ENCODE measurements around the gene DMXL1.
"Not testable (repeated sequence)": the region's sequence is repeated elsewhere in the genome, so short reads cannot be mapped to it uniquely, and the experiment has no call there.

DMXL1 gene

DNA sequence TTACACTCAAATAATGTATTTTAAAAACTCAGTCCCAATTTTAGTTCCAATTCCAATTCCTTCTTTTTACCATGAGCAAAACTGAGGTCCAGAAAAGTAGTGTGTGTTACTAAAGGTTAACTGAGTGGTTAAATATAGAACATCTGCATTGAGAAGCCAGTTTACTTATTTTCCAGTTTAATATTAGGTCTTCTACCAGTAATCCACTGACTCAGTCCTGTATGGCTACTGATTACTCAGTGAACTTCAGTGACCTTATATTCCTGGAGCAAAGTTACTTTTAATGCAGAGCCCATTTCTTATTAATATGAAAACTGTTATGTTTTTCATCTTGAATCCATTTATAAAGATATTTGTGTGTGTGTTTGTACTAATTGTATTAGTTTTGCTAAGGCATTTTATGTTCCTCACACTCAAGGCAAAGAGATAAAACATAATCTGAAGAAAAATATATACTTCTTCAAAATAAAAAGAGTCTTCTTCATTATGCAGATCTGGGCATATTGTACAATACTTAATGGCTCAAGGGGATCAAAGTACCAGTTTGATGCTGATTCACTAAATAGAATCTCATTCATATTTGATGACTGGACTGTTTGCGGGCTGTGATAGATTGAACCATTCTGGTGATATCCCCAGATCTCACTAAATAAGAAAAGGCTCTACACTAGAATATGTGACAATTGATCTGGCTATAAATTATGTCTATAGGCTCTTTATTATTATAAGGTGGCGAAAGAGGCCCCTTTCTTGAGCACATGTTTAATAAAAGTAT is 60.8 kb downstream of the DMXL1 start:
- DNase-seq (ENCODE audit: low read depth in 2 of 2): no peak

DNA sequence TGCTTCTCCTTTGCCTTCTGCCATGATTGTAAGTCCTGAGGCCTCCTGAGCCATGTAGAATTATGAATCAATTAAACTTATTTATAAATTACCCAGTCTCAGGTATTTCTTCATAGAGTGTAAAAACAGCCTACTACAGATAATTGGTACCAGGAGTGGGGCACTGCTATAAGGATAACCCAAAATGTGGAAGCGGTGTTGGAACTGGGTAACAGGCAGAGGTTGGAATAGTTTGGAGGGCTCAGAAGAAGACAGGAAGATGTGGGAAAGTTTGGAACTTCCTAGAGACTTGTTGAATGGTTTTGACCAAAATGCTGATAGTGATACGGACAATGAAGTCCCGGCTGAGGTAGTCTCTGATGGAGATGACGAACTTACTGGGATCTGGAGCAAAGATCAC is 64.9 kb downstream of the DMXL1 start:
- not testable (repeated sequence) for DNase-seq (ENCODE audit: low read depth in 2 of 2)

DNA sequence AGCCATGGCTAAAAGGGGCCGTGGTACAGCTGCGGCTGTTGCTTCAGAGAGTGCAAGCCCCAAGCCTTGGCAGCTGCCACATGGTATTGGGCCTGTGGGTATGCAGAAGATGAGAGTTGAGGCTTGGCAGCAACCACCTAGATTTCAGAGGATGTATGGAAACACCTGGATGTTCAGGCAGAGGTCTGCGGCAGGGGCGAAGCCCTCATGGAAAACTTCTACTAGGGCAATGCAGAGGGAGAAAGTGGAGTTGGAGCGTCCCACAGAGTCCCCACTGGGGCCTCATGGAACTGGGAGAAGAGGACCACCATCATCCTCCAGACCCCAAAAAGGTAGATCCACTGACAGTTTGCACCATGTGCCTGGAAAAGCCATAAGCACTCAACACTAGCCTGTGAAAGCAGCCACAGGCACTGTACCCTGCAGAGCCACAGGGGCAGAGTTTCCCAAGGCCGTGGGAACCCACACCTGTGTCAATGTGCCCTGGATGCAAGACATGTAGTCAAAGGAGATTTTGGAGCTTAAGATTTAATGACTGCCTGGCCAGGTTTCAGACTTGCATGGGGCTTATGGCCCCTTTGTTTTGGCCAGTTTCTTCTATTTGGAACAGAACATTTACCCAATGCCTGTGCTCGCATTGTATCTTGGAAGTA is 65.9 kb downstream of the DMXL1 start:
- DNase-seq (ENCODE audit: low read depth in 2 of 2): no peak

DNA sequence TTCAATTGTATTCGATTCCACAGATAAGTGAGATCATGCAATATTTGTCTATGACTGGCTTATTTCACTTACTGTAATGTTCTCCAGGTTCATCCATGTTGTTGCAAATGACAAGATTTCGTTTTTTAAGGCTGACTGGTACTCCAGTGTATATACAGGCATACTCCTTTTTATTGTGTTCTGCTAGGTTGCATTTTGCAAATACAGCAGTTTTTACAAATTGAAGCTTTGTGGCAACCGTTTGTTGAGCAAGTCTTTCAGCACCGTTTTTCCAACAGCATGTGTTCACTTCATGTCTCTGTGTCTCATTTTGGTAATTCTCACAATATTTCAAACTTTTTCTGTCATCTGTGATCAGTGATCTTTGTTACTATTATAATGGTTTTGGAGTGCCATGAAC is 82.7 kb downstream of the DMXL1 start:
- DNase-seq (ENCODE audit: low read depth in 2 of 2): no peak

DNA sequence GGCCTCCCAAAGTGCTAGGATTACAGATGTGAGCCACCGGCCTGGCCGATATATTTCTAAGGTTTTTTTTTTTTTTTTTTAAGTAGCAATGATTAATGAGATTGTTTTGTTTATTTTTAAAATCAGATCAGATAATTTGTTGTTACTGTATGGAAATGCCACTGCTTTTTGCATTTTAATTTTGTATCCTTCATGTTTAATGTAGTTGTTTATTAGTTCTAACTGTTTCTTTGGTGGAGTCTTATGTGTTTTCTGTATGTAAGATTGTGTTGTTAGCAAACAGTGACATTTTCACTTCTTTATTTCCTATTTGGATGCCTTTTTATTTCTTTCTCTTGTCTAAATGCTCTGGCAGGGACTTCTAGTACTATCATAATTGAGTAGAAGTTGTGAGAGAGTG is 87.3 kb downstream of the DMXL1 start:
- DNase-seq (ENCODE audit: low read depth in 2 of 2): no peak

DNA sequence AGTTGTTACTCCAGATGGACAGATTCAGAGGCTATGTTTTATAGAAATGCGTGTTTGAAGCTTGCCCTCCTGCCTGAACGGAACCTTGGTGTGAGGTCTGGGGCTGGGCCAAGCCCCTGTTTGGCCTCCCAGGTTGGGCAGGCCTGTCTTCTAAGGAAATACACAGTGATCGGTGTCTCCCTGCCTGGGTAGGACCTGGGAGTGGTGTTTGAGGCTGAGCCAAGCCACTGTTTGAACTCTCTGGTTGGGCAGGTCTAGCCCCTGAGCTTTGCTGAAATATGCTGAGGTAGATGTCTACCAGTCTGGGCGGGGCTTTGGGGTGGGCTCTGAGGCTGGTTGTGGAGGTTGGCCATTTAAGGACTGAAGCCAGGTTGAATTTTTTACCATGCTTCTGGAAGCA is 90.5 kb downstream of the DMXL1 start:
- DNase-seq (ENCODE audit: low read depth in 2 of 2): no peak

DNA sequence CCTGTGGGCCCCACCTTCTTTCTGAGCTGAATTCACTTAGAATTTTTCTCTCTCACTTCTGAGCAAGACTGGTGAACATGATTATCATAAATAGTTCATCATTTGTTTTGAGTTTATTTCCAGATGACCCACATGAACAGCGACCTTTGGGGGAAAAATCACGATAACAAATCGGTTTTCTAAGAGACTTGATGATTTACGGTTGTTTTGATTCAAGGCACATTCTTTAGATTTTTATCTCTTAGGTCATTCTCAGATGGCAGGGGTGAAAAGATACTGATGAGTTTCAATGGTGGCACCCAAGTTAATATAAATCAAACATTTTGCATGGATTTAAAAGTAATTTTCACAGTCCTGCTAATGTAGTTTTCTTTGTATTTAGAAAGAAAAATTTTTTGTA is 95.1 kb downstream of the DMXL1 start:
- no peak for DNase-seq (ENCODE audit: low read depth in 2 of 2)

DNA sequence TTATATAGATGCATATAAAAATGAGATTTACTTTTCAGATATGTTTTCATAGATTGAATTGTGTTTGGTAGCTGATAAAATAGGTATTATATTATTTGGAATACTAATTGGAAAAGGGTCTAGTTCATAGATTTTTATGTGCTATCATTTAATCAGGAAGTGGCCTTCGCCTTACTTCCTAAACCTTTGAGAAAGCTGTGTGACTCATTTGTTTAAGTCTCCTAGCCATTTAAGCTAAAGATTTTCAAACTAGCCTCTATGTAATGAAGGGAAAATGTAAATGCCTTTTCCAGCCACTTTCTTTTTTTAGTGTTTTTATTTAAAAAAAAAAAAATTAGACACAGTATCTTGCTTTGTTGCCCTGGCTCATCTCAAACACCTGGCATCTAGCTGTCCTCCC is 97.5 kb downstream of the DMXL1 start:
- DNase-seq (ENCODE audit: low read depth in 2 of 2): no peak

DNA sequence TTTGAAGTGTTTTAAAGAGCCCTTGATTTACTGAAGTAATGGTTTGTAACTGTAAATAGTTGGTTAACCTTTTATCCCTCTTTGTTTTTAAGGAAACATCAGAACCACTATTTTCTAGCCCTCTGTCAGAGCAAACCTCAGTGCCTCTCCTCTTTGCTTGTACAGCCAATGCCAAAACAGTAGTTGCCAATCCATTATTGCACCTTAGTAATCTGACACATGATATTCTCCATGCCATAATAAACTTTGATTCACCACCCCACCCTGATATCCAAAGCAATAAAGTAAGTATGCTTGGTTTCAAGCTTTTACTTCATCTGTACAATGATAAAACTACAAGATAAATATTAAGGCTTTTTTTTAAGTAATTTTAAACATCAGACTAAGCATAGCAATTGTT is 100.8 kb downstream of the DMXL1 start:
- no peak for DNase-seq (ENCODE audit: low read depth in 2 of 2)

DNA sequence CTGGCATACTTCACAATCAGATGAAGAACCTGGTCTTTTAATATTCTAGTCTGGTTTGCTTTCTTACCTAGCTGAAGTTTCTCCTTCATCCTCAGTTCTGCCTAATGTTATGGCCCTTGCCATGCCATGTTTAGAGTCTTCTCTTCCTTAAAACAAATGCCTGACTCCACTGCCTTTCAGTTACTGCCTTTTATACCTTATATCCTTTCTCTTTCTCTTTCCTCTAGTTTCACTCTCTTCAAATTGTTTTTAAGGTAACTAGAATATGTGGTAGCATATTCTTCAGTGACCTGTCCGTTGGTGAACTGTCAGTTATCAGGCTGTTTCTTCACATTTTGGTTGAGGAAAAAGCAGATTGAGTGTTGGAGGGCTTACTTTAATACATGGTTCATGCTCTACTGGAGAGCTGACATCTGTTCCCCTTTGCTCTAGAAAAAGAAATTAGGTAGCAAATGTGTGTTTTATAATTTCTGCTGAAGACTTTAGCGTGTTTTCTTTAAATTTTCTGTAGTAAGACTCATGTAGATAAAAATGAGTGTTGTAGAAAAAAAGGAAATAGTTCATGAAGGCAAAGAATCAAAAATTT is 103.8 kb downstream of the DMXL1 start:
- DNase-seq (ENCODE audit: low read depth in 2 of 2): no peak

DNA sequence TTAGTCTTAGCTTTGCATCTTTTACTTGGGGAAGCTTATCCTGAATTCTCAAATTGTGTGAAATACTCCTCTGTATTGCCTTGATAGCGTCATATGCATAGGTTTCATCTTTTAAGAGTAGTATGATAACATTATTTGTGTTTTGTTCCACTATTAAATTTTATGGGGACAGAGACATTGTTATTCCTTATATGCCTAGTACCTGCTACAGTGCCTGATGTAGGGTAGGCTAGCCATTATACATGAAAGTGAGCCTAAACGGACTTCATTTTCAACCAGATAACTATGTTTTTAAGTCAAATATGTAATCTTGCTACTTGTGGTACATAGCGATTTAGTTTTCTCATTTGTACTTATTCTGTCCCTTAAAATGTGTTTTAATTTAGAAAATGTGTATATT is 105.9 kb downstream of the DMXL1 start:
- no peak for DNase-seq (ENCODE audit: low read depth in 2 of 2)

DNA sequence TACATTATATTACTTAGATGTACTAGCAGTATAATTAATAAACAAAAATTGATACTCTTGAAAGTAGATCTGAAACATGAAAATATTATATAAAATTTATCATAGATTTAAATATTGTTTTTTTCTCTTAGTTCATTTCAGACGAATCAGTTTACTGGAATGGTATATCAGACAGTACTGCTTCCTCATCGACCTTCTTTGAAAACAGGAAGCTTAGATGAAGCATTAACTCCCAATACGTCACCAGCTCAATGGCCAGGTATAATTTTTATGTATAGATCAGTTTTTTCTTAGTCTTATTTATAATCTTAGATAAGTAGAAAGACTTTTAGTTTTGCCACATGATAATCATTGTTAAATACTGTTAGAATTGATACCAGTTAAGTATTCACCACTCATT is 106.3 kb downstream of the DMXL1 start:
- no peak for DNase-seq (ENCODE audit: low read depth in 2 of 2)

DNA sequence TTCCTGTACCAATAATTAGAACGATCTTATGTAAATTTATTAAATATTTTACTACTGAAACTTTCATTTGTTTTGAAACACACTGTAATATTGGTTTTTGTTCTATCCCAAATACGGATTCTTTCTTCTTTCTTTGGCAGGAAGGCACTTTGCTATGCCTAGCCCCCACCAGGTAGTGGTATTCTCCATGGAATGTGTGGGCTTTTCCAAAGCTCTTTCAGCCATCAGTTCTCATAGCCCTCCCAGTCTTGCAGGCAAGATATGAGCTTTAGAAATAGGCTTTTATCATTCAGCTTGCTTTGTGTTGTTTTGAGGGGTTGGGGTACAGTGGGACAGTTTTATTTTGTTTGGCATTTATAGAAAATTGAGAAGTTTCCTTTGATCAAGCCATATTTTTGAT is 107.5 kb downstream of the DMXL1 start:
- DNase-seq (ENCODE audit: low read depth in 2 of 2): no peak

DNA sequence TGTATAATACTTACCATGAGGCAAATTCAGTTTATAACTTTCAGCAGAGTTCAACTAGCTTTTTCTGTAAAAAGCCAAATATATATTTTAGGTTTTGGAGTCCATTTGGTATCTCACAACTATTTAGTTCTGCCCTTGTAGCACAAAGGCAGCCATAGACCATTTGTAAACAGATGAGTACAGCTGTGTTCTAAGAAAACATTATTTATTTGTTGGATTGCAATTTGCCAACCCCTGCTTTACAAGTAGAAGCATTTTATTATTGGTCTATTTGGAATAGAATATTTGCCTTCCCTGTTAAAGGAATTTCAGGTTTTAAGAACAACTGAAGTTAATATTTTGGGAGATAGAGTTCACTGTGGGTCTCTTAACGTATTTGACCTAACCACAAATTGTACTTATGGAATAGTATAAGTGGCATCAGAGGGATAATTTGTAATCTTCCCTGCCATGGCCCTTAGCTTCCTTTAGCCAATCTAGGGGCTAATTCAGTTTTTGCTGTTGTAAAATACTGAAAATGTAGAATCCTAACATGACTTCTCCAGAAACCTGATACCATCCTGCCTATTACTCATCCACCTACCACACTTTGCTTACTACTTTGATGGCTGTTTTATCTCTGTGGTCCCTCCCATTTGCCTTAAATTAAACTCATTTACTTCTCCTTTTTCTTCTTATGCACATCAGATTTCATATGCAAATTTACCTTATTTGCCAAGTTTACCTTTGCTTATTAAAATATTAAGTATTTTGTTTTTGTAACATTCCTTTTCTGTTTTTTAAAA is 109.2 kb downstream of the DMXL1 start:
- DNase-seq (ENCODE audit: low read depth in 2 of 2): no peak

DNA sequence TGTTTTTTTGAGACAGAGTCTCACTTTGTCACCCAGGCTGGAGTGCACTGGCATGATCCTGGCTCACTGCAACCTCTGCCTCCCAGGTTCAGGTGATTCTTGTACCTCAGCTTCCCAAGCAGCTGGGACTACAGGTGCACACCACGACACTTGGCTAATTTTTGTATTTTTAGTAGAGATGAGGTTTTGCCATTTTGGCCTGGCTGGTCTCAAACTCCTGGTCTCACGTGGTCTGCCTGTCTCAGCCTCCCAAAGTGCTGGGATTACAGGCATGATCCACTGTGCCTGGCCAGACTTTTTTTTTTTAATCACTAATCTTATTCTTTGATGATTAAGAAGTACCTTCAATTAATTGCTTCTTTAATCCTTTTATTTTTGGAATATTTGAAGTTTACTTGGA is 114.6 kb downstream of the DMXL1 start:
- DNase-seq (ENCODE audit: low read depth in 2 of 2): not testable (repeated sequence)

DNA sequence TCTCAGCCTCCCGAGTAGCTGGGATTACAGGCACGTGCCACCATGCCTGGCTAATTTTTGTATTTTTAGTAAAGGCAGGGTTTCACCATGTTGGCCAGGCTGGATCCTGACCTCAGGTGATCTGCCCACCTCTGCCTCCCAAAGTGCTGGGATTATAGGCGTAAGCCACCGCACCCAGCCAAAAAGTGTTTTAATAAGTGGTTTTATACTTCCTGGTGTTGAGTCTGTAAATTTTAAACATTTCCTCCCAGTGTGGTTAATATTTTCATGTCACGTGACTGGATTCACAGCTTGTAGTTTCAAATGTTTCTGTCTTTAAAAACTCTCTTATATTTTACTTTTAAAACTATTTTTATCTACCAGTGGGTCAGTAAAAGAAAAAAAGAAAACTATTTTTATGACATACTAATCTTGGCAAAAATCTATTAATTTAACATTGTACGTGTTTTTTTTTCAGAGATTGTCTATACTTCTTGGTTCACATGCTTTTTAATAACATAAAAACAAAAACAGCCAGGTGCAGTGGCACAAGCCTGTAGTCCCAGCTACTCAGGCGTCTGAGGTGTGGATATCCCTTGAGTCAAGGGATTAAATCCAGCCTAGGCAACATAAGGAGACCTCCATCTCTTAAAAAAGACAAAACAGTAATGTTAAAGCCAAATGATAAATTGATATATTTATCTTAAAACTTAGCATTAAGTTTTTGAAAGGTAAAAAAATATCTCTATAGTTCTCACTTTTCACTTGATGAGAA is 117.1 kb downstream of the DMXL1 start:
- DNase-seq (ENCODE audit: low read depth in 2 of 2): no peak

DNA sequence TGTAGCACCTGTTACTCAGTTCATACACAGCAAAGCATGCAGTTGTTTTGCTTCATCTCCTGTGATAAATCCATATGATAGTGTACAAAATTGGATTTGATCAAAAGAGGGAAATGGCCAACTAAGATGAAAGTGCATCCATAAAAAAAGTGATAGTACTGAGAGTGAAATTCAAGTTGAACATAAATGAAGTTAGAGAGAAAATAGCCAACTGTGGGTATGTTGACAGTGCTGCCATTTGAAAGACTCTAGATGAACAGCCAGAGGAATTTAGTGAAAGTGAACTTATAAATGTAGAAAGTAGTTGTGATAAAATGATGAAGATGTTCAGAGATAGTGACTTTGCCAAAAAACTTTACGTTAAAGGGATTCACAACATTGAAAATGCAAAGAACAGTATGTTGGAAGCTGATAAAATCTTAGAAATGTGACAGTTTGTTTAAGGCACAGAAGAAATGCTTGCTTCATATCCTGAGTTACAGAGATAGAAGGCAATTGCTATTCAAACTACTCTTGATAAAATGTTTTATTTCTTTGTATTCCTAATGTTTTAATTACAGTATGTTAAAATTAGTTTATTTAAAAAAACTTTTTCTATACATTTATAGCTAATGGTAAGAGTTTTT is 119.7 kb downstream of the DMXL1 start:
- no peak for DNase-seq (ENCODE audit: low read depth in 2 of 2)

DNA sequence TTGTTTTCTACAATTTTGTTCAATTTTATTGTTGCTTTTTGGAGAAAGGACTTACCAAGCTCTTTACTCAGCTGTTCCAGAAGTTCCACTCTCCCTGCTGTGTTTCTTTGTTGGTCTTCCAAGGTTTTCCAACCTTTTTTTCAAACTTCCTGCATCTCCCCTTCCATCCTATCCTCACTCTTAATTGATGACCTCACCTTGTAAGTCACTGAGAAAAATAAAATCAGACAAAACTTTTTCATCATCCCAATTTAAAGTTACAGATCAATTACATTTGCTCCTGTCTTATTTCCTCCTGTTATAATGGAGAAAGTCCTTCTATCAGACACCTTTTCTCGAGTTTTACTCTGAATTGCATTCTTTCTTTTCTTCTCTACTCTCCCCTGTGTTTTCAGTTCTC is 121.1 kb downstream of the DMXL1 start:
- no peak for DNase-seq (ENCODE audit: low read depth in 2 of 2)

DNA sequence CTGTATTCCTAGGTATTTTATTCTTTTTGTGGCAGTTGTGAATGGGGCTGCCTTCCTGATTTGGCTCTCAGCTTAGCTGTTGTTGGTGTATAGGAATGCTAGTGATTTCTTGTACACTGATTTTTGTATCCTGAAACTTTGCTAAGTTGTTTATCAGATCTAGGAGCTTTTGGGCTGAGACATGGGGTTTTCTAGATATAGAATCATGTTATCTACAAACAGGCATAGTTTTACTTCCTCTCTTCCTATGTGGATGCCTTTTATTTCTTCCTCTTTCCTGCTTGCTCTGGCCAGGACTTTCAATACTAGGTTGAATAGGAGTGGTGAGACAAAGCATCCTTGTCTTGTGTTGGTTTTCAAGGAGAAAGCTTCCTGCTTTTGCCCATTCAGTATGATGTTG is 129.9 kb downstream of the DMXL1 start:
- DNase-seq (ENCODE audit: low read depth in 2 of 2): no peak

DNA sequence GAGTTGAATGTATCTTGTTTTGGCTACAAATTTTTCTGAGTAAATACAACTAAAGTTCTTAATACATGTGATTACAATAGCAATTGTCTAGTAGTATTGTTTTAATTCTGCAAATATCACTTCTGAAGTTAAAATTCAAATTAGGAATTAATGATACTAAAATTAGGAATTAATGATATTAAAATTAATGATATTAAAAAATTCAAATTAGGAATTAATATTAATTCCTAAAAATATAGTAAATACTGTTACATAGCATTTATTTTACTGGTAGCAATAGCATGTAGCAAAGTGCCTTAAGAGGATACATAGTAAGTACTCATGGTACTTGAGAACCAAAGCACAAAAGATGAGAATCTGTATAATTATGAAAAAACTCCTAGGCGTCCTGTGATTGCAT is 136.2 kb downstream of the DMXL1 start:
- no peak for DNase-seq (ENCODE audit: low read depth in 2 of 2)

DNA sequence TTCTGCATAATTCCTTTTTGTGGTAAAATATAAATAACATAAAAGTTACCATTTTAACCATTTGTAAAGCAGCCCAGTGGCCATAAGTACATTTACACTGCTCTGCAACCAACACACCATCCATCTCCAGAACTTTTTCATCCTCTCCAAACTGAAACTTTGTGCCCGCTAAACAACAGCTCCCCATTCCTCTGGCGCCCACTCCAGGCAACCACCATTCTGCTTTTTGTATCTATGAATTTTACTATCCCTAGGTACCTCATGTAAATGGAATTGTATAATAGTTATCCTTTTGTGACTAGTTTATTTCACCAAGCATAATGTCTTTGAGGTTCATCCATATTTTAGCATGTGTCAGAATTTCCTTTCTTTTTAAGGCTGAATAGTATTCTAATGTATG is 141.1 kb downstream of the DMXL1 start:
- DNase-seq (ENCODE audit: low read depth in 2 of 2): no peak

Data from stimulated activated CD8-positive, alpha-beta memory T cell treated with anti-CD3 and anti-CD28 coated beads, Interleukin-2, amount 100 ng/mL, for 48 hours (primary cell).